ENCODE results near the gene STARD10. TPM values are rescaled to one million over a fixed set of nuclear protein-coding genes. Genes with fewer than 3 reads are reported as not detected.

Gene STARD10
- total and polyA plus RNA-seq, 2 of the 8 experiments (the other 6 are each of a cell fraction or from before 2014, with no cell fraction given) = 23.7 to 35.7 TPM

- TF ChIP-seq CTCF (IDR thresholded peaks at IDR 0.05; ENCODE audit: control extremely low read depth in 1 of 3, insufficient read depth in 1 of 3, low read depth in 1 of 3, low read length in 3 of 3) = peak; percentile 66 to 84 (median 76)
- no peak for TF ChIP-seq RXRA (IDR thresholded peaks at IDR 0.05; ENCODE audit: insufficient read depth, low read depth, low read length)
- TF ChIP-seq TAF1 (IDR thresholded peaks at IDR 0.05; ENCODE audit: low read depth, low read length) = 0 out of 2 replicates have a peak, but pooled peaks have one; percentile 14
- TF ChIP-seq MAFK (IDR thresholded peaks at IDR 0.05; ENCODE audit: low read depth, low read length) = no peak
- no peak for TF ChIP-seq SP1 (IDR thresholded peaks at IDR 0.05; ENCODE audit: low read depth, low read length)
- TF ChIP-seq NRF1 (IDR thresholded peaks at IDR 0.05; ENCODE audit: low read depth, low read length) = peak; percentile 87
- no peak for TF ChIP-seq FOSL1 (IDR thresholded peaks at IDR 0.05; ENCODE audit: insufficient read depth, low read depth, low read length)
- TF ChIP-seq TCF12 (IDR thresholded peaks at IDR 0.05; ENCODE audit: low read depth, low read length) = no peak; the same call in 1 of the 2 replicates
- 0 out of 2 replicates have a peak, but pooled peaks have one; percentile 35 for TF ChIP-seq TBP (IDR thresholded peaks at IDR 0.05; ENCODE audit: low read depth, low read length)
- no peak for TF ChIP-seq RNF2 (IDR thresholded peaks at IDR 0.05; ENCODE audit: borderline replicate concordance, low read depth, low read length, missing control alignments, poor library complexity, severe bottlenecking)
- no peak for TF ChIP-seq GTF2F1 (IDR thresholded peaks at IDR 0.05; ENCODE audit: borderline replicate concordance, low read depth, low read length)
- TF ChIP-seq CBX8 (IDR thresholded peaks at IDR 0.05; ENCODE audit: borderline replicate concordance, low read depth, low read length) = no peak
- peak; percentile 72; the same call in 1 of the 2 replicates for TF ChIP-seq KDM5A (IDR thresholded peaks at IDR 0.05; ENCODE audit: low read length)
- no peak for TF ChIP-seq CBX5 (IDR thresholded peaks at IDR 0.05; ENCODE audit: low read depth, low read length)
- no peak for TF ChIP-seq JUN (IDR thresholded peaks at IDR 0.05; ENCODE audit: low read depth, low read length)
- no peak for TF ChIP-seq GABPA (IDR thresholded peaks at IDR 0.05; ENCODE audit: borderline replicate concordance, insufficient read depth, low read length)
- TF ChIP-seq TAF7 (optimal IDR thresholded peaks at IDR 0.05; ENCODE audit: borderline replicate concordance, low read depth, low read length) = no peak
- TF ChIP-seq YY1 (IDR thresholded peaks at IDR 0.05; ENCODE audit: low read depth, low read length) = peak; percentile 93
- peak; percentile 84 for TF ChIP-seq MAX (IDR thresholded peaks at IDR 0.05)
- TF ChIP-seq BCL11A (IDR thresholded peaks at IDR 0.05; ENCODE audit: low read depth in 2 of 2, low read length in 2 of 2) = no peak
These were observed at the start of gene STARD10 (continued) for GRCh38 chr11:72793425-72794367.

All from H1 (cell line).